Islet of Langerhans (tissue), 1 donor: ENCODE measurements around the gene IL36RN.
"Not testable (repeated sequence)": the region's sequence is repeated elsewhere in the genome, so short reads cannot be mapped to it uniquely, and the experiment has no call there.

Experiments used
- FAIRE-seq: peaks from one replicate; lab custom pipeline; 2011; peaks lifted over from hg19 to GRCh38; lab: Jason Lieb, UNC

IL36RN gene

GRCh38 chr2:113075030-113075429, 16.0 kb downstream of the IL36RN start:
- no peak for FAIRE-seq

GRCh38 chr2:113075600-113075999, 16.6 kb downstream of the IL36RN start:
- FAIRE-seq = no peak

- no peak for FAIRE-seq
Observed at GRCh38 chr2:113076954-113077669, 18.1 kb downstream of the IL36RN start.

- no peak for FAIRE-seq
Observed at GRCh38 chr2:113077921-113078320, 18.9 kb downstream of the IL36RN start.

- FAIRE-seq = peak; percentile 84
Observed at GRCh38 chr2:113078350-113078839, 19.4 kb downstream of the IL36RN start.

- FAIRE-seq = no peak
Observed at GRCh38 chr2:113079131-113079530, 20.1 kb downstream of the IL36RN start.

- no peak for FAIRE-seq
Observed at GRCh38 chr2:113080134-113080533, 21.1 kb downstream of the IL36RN start.

GRCh38 chr2:113081488-113082210, 22.7 kb downstream of the IL36RN start:
- no peak for FAIRE-seq

- no peak for FAIRE-seq
Observed at GRCh38 chr2:113083296-113083695, 24.3 kb downstream of the IL36RN start.

- no peak for FAIRE-seq
Observed at GRCh38 chr2:113084249-113085000, 25.4 kb downstream of the IL36RN start.

- FAIRE-seq = no peak
Observed at GRCh38 chr2:113085542-113085941, 26.5 kb downstream of the IL36RN start.

- no peak for FAIRE-seq
Observed at GRCh38 chr2:113088213-113088992, 29.4 kb downstream of the IL36RN start.

GRCh38 chr2:113089916-113090315, 30.9 kb downstream of the IL36RN start:
- FAIRE-seq = no peak

GRCh38 chr2:113091231-113091896, 32.4 kb downstream of the IL36RN start:
- no peak for FAIRE-seq

GRCh38 chr2:113092864-113093612, 34.0 kb downstream of the IL36RN start:
- no peak for FAIRE-seq

GRCh38 chr2:113093613-113093977, 34.6 kb downstream of the IL36RN start:
- FAIRE-seq = no peak

GRCh38 chr2:113096306-113096705, 37.3 kb downstream of the IL36RN start:
- not testable (repeated sequence) for FAIRE-seq

GRCh38 chr2:113096842-113097618, 38.0 kb downstream of the IL36RN start:
- not testable (repeated sequence) for FAIRE-seq

- FAIRE-seq = no peak
Observed at GRCh38 chr2:113098041-113098440, 39.0 kb downstream of the IL36RN start.

GRCh38 chr2:113098532-113098931, 39.5 kb downstream of the IL36RN start:
- no peak for FAIRE-seq
